Activated CD8-positive, alpha-beta memory T cell treated with anti-CD3 and anti-CD28 coated beads, Interleukin-2, amount 50 U/mL, for 24 hours (primary cell): ENCODE data around the gene FAM169A.
A peak's percentile ranks its signal among the peaks of the same experiment; 100 is the strongest.
"Not testable (repeated sequence)": the region's sequence is repeated elsewhere in the genome, so short reads cannot be mapped to it uniquely, and the experiment has no call there.

Experiments
- DNase-seq: peaks from one replicate; pipeline ENCODE4 v3.0.0-alpha.2; 2020; ENCODE audit errors: extremely low read depth

Gene FAM169A

DNA sequence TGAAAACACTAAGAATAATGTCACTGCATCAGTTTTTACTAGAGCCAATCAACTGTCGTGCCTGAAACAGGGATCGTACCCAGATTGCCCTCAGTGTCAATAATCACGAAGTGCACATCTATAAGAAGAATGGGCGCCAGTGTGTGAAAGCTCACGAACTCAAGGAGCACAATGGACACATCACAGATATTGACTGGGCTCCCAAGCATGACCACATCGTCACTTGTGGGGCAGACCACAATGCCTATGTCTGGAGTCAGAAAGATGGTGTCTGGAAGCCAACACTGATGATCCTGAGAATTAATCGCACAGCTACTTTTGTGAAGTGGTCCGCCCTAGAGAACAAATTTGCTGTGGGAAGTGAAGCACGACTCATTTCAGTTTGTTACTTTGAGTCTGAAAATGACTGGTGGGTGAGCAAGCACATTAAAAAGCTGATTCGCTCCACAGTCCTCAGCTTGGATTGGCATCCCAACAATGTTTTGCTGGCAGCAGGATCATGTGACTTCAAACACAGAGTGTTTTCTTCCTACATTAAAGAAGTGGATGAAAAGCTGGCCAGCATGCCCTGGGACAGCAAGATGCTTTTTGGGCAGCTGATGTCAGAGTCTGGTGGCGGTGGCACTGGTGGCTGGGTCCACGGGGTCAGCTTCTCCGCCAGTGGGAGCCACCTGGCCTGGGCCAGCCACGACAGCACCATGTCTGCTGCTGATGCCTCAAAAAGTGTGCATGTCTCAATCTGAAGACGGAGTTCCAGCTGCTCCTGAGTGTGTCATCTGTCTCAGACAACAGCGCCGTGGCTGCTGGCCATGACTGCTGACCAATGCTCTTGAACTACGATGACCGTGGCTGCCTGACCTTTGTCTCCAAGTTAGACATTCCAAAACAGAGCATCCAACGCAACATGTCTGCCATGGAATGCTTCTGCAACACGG is 66.9 kb downstream of the FAM169A start:
- DNase-seq: no peak

DNA sequence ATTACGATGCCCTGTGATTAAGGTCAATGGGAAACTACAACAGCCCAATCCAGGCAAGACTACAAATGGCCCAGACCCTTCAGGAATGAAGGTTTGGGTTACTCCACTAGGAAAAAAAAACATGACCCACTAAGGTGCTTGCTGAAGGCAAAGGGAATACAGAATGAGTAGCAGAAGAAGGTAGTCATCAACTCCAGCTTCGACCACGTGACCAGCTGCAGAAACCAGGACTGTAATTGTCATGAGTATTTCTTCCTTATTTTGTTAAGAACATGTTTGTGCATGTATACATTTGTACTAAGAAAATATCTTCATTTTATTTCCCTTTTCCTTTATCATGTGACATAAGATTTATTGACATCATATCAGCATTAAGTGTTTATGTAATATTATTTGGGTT is 74.5 kb downstream of the FAM169A start:
- not testable (repeated sequence) for DNase-seq

DNA sequence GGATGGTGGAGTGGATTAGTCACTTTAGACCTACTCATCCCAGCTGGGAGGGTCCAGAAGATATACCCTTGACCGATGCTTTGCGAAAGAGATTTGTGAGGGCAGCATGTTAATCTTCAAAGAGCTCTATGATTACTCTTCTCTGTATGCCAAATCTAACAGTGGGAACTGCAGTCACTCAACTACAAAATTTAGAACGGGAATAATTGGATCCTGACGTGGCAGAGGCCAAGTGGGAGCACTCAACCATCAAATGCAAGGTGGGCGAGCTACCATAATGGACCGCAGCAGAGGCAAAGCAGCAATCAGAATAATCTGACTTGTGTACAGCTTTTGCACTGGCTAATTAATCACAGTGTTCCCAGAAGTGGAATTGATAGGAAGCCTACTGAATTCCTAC is 78.8 kb downstream of the FAM169A start:
- no peak for DNase-seq

DNA sequence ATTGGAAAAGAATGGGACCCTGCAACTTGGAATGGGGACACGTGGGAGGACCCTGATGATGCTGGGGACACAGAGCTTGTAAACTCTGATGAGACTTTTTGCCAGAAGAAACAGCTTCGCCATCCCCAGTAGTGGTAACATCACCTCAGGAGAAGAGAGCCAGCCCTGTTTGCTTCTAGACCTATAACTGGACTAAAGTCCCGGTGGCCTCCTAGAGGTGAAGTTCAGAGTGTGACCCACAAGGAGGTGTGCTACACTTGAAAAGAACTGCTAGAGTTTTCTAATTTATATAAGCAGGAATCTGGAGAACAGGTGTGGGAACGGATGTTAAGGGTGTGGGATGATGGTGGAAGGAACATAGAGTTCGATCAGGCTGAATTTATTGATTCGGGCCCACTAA is 79.3 kb downstream of the FAM169A start:
- no peak for DNase-seq

DNA sequence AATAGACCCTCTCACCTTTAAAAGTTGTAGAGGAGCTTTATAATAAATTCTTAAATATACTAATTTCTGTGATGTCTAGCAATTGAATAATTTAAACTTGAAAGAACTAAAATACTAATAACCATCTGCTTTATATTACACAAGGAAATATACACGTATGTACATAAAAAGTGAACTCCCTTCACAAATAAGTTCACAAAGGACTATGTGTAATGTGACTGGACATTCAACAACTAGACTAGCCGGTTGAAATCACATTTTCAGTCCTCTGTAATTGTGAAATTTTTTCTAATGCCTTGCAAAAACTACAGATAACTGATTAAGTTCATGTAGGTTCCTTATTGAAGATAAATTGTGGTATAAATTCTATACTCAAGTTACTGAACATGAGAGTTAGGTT is 87.6 kb downstream of the FAM169A start:
- DNase-seq: no peak

DNA sequence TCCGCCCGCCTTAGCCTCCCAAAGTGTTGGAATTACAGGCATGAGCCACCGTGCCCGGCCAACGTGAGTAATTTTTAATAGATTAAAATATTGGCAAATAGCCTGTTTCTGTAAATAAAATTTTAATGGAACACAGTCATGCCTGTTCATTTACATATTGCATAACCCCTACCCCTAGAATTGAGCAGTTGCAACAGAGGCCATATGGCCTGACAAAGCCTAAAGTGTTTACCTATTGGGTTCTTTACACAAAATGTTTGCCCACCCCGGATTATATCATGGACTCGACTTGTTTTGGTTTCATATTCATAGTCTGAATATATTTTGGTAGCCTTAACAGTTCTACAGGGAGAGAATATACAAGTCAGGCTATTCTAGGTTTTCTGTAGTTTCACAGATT is 93.8 kb downstream of the FAM169A start:
- DNase-seq: no peak

DNA sequence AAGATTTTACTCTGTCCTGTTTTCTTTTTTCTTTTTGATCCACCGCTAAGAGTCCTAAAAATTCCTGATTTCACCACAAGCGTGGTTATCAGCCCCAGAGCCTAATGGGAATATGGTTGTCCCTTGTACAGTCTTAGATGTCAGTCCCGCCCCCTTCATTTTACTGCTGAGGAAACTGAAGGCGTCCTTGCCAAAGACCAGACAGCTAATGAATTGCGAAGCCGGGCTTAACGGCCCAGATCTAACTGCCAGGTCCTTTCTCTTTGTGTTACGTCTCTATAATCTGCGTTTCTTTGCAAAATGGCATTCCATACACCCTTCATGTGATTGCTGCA is 98.6 kb downstream of the FAM169A start:
- no peak for DNase-seq

DNA sequence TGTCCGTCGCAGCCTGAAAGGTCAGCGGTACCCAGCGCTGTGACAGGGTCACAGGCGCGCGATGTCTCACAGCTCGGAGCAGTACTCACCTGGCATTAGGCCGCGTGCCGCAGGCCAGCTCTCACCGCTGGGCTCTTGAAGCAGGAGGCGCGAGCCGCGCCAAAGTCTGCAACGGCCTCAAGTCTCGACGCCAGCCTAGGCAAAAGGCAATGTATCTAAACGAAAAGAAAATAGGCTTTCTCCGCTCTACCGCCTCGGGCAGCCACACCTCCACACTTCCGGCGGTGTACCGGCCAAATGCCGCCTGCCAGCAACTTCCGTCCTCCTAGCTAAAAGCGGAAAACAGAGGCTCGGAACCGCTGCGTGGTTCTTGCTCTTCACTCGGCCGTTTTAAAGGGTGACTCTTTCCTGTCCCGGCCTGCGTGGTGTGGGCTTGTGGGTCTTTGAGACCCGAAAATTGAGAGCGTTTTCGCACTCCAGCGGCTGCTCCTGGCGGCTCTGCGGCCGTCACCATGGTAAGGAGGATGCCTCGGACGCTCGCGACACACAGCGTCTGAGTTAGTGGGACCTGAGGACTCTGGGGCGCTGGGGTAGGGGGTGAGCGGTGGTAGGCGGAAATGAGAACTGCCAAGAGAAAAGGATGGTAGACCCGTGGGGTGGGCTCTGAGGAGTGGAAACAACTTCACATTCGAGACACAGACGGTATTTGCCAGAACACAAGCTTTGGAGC is 99.2 kb downstream of the FAM169A start, which contains the start of the genes GFM2 and NSA2:
Gene GFM2 (minus strand): TSS at position 269 of the 730 bp plus-strand sequence. CDS start 3,375 bp downstream, outside the sequence.
Gene NSA2 (plus strand): TSS at position 401 of the 730 bp plus-strand sequence. CDS start 112 bp downstream, at position 513.
- DNase-seq: peak; percentile 88

DNA sequence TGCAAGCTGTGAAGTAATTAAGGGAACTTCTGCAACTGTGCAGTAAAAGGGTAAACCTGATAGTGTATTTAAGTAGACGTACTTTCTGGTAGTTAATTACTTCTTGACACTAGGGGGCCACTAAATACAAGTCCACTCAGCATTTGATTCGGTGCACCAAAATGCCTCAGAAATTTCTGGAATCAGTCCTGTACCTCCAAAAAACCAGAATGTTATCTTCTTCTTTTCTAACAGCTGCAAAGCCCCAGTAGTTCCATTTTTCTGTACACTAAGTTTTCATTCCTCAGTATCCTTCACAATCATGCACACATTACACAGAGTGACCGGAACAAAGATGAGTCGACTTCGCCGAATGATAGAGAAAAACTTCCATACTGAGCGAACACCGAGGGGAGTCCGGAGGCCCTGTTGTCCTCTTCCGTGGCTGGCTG is 99.8 kb downstream of the FAM169A start:
- no peak for DNase-seq

DNA sequence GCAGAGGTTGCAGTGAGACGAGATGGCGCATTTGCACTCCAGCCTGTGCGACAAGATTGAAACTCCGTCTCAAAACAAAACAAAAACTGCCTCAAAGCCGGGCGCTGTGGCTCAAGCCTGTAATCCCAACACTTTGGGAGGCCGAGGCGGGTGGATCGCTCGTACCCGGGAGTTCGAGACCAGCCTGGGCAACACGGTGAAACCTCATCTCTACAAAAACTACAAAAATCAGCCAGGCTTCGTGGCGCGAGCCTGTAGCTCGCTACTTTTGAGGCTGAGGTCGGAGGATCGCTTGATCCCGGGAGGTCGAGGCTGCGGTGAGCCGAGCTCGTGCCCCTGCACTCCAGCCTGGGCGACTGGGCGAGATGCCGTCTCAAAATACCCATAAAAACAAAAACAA is 100.3 kb downstream of the FAM169A start:
- no peak for DNase-seq

DNA sequence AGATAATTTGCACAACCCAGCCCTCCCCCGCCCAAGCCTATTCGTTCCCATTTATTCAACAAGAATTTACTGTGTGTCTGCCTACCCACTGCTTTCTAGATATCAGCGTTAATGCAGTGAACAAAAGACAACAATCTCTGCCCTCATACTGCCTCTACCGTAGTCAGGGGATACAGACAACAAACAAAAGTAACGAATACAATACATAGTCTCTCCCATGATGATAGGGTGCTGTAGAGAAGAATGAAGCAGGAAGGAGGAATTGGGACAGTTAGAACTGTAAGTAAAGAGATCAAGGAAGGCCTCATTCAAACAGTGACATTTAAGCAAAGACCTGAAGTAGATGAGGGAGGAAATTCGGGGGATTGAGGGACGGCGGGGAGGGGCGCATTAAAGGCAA is 101.0 kb downstream of the FAM169A start:
- no peak for DNase-seq

DNA sequence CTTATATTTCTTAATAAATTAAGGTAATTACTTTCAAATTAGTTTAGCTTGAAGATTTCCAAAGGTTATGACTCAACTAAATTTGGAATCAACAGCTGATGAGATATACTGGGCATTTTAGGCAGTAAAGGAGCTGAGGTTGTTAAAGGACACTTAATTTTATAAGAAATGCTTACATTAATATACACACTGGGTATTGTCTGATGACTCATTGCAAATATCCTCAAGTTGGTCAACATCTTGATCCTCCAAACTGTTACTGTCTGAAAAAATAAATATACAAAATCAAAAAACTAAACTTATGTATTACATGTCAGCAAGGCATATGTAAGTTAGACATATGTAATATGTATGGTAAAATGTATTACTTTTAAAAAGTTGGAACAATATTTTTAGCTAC is 102.7 kb downstream of the FAM169A start:
- DNase-seq: no peak

DNA sequence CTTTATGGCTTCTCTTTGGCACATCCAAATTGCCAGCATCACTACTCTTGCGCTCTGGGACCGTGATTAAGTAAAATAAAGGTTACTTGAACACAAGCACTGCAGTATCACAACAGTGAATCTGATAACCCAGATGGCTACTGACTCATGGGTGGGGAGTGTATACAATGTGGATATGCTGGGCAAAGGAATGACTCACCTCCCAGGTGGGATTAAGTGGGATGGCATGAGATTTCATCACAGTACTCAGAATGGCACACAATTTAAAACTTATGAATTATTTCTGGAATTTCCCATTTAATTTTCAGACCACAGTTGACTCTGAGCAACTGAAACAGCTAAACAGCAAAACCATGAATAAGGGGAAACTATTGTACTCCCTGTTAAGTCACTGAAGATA is 103.6 kb downstream of the FAM169A start:
- DNase-seq: peak; percentile 9

DNA sequence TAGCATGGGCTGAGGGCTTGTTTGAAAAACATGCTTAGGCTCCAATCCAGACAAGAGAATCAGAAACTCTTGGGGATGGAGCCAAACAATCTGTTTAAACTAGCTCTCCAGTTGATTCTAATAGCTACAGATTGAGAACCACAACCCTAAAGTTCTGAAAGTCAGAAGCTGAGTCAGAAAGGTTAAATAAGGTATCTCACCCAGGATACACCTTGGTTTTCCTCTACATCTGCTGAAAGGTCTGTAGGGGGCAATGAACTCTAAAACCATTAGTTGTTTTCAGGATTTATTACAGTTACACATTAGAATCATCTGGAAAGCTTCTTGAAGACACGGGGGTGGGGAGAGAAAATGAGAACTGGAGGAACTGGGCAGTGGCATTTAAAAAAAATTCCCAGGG is 104.9 kb downstream of the FAM169A start:
- DNase-seq: no peak

DNA sequence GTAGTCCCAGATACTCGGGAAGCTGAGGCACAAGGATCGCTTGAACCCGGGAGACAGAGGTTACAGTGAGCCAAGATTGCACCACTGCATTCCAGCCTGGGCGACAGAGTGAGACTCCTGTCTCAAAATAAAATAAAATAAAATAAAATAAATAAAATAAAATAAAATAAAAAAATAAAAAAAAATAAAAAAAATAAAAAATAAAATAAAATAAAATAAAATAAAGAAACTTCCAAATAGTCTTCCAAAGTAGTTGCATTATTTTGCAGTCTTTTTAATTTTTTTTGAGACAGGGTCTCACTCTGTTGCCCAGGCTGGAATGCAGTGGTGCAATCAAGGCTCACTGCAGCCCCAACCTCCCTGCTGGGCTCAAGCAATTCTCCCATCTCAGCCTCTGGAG is 117.4 kb downstream of the FAM169A start:
- not testable (repeated sequence) for DNase-seq

DNA sequence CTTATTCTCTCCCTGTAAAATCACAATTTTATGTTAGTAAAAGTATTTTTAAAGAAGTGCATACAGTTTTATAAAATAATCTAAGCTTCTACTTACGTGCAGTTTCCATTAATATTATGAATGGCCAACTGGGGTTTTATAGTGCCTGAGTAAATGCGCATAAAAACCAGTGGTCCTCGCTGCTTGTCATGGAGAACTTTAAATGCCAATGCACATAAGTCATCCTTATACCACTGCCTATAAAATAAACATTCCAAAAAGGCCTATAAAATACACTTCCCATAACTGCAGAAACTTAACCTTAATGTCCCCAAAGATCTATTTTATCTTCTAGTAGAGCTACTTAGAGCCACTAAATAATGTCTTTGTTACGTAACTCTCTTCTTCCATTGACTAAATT is 127.8 kb downstream of the FAM169A start:
- DNase-seq: no peak

DNA sequence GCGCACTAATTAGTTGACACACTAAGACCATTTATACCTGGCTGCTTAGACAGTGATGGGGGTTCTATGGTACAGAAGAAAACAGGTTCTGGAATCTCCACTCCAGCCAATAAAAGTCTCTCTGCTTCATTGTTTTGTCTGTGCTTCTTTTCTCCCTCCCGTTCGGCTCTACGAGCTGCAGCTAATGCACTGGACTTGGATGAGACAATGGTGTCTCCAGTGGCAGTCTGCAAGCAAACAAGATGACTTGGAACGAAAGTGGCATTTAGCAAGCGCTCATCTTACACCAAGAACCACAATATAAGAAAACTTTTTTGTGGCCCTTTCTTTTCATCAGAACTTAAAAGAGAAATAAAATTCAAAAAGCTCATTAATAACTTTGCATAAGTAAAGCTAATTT is 129.4 kb downstream of the FAM169A start:
- DNase-seq: no peak
